ENCODE measurements around the gene PTPRB.

DNA sequence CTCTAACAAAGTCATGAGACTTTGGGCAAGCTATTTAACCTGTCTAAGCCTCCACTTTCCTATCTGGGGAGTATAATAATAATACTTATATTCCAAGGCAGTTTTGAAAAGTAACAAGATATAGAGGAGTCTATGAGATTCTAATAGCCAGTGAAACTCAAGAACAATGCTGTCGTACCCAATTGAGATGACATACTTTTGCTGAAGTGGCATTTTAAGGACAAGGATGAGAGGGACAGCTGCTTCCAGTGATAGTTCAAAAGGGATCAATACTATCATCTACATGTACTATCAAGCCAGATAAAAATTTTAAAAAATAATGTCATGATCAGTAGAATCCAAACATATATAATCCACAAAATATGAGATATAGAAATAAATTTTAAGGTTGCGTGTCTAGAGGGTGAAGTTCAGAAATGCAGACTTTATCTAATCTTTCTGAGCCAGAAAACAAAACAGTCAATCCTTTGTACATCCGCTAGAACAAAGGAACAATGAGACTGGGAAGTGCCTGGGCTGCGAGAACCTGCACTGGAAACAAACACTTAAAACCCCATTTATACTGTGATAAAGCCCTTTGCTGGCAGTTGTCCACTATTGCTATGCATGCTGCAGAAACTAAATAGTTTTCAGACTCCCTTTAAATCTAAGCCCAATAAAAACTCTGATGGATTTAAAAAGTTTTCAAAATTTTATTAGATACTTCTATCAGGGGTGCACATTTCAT lies 38.6 kb downstream of the PTPRB start:
- TF ChIP-seq, protein P1, sequence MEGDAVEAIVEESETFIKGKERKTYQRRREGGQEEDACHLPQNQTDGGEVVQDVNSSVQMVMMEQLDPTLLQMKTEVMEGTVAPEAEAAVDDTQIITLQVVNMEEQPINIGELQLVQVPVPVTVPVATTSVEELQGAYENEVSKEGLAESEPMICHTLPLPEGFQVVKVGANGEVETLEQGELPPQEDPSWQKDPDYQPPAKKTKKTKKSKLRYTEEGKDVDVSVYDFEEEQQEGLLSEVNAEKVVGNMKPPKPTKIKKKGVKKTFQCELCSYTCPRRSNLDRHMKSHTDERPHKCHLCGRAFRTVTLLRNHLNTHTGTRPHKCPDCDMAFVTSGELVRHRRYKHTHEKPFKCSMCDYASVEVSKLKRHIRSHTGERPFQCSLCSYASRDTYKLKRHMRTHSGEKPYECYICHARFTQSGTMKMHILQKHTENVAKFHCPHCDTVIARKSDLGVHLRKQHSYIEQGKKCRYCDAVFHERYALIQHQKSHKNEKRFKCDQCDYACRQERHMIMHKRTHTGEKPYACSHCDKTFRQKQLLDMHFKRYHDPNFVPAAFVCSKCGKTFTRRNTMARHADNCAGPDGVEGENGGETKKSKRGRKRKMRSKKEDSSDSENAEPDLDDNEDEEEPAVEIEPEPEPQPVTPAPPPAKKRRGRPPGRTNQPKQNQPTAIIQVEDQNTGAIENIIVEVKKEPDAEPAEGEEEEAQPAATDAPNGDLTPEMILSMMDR (conservative IDR thresholded peaks at IDR 0.05 in 1 of 2, IDR thresholded peaks at IDR 0.05 in 1 of 2; ENCODE audit: extremely low read depth in 1 of 2, insufficient read depth in 1 of 2, low read depth in 1 of 2, low read length in 2 of 2), result no peak
- TF ChIP-seq EZH2 (IDR thresholded peaks at IDR 0.05; ENCODE audit: borderline replicate concordance, low read length), result no peak

Measured in mammary epithelial cell (primary cell).